GM12892 (cell line): Measurements from ENCODE around the gene TMEFF1.

Source experiments
- POLR2A ChIP-seq: IDR thresholded peaks from 2 replicates; pipeline ENCODE4 v1.6.1; 2011; ENCODE audit warnings: low read depth, low read length, control low read depth
- POLR2AphosphoS5 ChIP-seq: IDR thresholded peaks from 2 replicates; pipeline ENCODE4 v1.6.1; 2011; ENCODE audit warnings: low read depth, low read length, control low read depth
- TAF1 ChIP-seq: IDR thresholded peaks from 2 replicates; pipeline ENCODE4 v1.6.1; 2011; ENCODE audit warnings: low read depth, mild to moderate bottlenecking, control low read depth, low read length, borderline replicate concordance

DNA sequence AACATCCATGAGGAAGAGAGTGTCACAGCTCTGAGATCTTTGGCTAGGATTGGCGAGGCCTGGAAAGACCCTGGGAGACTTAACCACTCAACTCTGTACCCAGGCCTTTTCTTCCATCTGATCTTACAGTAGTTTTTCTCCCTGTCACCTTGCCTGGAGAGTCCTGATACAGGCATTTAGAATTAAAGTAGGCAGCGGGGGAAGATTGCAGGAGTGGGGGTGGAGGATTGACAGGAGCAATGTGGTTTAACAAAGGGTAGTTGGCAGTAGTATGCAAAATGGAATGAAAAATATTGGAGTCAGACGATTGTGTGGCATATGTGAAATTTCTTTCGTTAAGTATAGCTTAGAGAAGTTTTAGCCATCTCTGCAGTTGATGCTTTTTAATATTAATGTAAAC lies 16.9 kb downstream of the TMEFF1 start:
- no peak for TF ChIP-seq POLR2AphosphoS5
- no peak for TF ChIP-seq TAF1
- TF ChIP-seq POLR2A, result no peak
